IPS-18c (cell line): Measurements from ENCODE around the gene KLHL29.

Experiments
- H3K4me3 ChIP-seq: 2 replicates; pipeline ENCODE4 v1.7.0; 2013; ENCODE audit warnings: low read depth, mild to moderate bottlenecking, low read length, moderate library complexity; ENCODE audit not compliant: insufficient read depth
- H3K9me3 ChIP-seq: one replicate; pipeline ENCODE4 v1.6.1; 2013; ENCODE audit warnings: mild to moderate bottlenecking, low read length, moderate library complexity; ENCODE audit not compliant: control insufficient read depth, insufficient read depth

The KLHL29 gene

DNA sequence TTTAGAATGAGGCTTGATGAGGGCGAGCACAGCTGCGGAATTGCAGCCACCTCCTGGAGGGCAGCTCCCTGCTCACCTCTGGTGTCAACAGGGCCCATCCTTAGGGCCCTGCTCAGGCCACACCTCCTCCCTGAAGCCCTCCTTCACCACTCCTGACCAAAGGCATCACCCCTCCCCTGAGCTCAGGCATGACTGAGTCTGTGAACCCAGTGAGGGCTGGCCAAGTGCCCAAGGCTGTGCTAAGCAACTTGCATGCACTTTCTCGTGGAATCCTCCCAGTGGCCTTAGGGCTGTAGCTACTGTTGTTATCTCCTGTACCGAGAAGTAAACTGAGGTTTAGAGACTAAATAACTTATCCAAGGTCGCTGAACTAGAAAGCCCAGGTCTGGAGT, 101.7 kb downstream of the KLHL29 start:
- no peak overlapping the region for H3K4me3 ChIP-seq
- H3K9me3 ChIP-seq = no peaks in the 10 kb centered on the region

DNA sequence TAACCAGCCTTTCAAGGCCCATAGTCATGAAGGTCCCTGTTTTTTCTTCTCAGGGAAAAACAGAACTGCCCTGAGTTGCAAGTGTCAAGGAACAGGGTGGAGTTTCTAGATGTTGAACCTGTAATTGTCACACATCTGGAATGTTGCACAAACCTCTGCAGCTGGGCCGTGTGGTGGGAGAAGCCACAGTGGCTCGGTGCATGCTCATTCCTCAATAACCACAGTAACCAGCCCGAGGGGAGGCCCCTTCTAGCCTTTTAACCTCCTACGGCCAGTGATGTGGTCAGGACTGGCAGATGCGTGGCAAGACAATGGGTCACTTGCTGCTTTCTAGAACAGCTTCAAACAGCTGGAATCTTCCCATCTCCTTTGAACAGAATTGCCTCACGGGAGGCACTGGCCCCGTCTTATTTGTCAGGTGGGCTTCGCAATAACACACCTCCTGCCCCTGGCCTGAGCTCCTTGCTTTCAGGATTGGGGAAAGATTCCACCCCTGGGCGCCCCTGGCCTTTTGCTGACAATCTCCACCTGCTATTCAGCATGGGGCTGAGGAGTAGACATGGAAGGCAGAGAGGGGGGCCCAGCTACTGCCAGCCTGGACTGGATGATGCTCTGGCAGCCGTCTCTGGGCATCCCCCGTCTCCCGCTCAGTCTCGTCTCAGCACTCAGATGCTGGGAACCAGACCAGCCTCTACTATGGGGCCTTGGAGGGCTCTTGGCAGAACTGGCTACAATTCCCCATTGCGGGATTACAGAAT, 102.9 kb downstream of the KLHL29 start:
- Histone ChIP-seq H3K9me3 (no peaks in the 10 kb centered on the region), H3K4me3 (no peak overlapping the region)

DNA sequence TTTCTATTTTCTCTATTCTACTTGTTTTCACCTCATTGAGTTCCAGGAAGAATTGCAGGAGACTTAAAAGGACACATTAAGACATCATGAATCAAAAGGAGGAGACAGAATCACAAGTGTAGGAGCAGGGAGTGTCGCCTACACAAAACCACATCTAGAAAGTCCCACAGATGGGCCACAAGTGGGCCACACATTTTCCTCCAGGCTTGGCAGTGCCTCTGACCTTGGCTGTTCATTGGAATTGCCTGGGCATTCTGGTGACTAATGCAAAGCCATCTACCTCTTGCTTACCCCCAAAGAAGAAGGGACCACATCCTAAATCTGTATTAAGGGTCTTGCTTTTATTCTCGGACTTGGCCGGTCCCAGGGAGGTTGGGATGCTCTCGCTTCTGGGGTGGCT, 103.6 kb downstream of the KLHL29 start:
- Histone ChIP-seq H3K4me3 (no peak overlapping the region), H3K9me3 (no peaks in the 10 kb centered on the region)

DNA sequence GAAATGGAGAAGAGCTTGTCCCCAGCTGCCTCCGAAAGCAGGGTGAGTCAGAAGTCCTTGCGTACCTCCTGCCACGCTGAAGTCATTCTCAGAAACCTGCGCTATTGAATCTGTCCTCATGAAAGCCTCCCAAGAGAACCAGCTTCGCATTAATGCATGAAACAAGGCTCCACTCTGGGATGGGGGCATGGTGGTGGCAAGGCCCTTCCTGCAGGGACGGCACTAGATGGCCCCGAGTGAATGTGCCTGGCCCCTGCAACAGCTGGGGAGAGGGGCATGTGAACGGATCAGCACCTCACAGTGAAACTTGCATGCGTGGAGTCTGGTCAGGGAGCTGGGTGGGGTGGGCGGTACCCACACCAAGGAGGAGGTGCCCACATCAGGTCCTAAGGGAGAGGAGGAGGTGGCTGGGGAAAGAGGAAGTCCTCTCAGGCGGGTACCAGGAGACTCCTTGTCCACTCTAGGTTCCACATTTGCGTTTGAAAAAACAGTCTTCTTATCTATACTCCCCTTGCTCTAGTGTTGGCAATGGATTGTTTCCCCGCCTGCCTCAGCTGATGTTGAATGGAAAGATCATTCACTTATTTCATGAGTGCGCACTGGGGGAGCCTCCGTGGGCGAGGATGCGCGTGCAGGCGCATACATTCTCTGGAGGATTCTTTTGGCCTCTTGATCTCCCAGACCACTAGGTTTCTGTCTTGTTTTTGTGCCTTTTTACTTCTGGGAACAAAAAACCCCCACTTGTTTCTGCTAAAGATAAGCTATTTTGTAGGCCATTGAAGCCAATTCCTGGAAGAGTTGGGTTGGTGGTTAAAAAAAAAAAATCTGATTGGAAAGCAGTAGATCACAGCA, 104.7 kb downstream of the KLHL29 start:
- Histone ChIP-seq H3K4me3 (no peak overlapping the region), H3K9me3 (no peaks in the 10 kb centered on the region)

DNA sequence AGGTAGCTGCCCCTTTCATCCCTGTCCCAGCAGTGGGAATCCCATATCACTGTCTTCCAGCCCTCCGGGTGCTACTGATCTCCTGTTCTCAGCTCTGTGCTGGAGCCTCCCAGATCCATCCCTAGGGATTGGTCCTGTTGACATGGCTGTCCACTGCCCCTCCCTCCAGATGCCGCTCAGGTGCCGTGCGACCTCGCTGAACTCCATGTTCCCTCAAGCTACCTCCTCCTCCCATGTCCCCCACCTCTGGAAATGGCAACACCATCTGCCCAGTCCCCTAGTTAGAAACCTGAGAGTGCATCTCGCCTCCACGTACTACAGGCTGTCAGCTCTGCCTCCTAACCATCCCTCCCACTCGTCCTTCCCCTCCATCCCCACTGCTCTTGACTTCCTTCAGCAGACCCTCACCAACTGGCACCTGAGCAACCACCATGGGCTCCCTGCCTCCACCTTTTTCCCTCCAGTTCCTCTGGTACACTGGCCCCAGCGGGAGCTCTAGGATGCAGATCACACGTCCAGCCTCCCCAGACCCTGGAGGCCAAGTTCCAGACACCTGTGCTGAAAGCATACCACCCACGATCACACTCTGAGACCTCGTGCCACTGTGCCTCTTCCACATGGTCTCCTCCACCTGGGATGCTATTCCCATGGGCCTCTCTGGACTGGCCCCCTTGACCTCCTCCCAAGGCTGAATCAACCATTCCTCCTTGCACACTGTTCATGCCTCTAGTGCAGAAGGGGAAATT, 106.8 kb downstream of the KLHL29 start:
- Histone ChIP-seq H3K9me3 (no peaks in the 10 kb centered on the region), H3K4me3 (no peak overlapping the region)

DNA sequence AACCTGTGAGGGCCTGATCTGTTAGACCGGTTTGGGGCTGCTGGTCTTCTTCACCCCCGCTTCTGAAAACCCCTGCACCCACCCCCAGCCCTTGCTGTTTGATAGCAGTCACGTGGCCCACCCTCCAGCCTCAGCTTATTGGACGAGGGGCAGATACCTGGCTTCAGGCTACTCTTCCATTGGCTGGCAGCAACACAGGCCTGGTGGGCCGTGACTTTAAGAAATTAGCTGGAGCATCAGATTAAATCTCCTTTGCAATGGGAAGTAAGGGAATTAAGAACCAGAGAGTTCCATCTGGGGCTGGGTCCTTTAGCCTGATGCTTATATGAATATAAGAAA, 107.3 kb downstream of the KLHL29 start:
- no peak overlapping the region for H3K4me3 ChIP-seq

DNA sequence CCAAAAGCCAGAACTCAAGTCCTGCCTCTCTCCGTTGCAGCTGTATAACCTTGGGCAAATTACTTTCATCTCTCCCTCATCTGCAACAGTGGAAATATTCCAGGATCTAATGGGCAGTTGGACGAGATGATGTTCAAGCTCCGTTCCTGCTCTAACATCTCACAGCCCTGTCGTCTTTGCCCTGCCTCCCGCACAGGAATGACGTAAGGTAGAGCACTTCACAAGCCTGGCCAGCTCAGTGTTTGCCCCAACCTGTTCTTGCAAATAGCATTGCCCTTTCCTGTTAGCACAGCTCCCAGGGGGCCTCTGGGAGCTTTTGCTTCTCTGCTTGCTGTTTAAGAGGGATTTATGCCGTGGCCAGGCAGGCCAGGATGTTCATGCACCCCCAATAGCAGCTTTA, 107.9 kb downstream of the KLHL29 start:
- no peak overlapping the region for H3K4me3 ChIP-seq
- H3K9me3 ChIP-seq = no peaks in the 10 kb centered on the region

More for the DNA sequence above, 107.3 kb downstream of the KLHL29 start:
- H3K9me3 ChIP-seq = no peaks in the 10 kb centered on the region

DNA sequence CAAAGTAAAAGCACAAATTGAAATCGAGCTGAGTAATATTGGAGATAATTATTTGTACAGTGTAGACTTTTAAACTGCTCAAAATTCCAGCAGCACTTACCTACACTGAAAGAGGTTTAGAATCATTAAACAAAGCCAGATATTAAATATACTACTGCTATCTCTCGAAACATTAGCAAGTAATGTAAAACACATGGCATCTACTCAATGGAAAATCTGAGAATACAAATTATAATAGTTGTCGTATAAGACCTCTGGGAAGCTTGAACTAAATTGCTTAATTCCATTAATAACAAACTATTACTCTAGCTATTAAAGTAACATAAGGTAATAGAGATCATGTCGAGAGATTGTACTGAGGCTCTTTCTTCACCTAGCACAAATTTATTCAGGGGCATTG, 108.9 kb downstream of the KLHL29 start:
- Histone ChIP-seq H3K9me3 (no peaks in the 10 kb centered on the region), H3K4me3 (no peak overlapping the region)

DNA sequence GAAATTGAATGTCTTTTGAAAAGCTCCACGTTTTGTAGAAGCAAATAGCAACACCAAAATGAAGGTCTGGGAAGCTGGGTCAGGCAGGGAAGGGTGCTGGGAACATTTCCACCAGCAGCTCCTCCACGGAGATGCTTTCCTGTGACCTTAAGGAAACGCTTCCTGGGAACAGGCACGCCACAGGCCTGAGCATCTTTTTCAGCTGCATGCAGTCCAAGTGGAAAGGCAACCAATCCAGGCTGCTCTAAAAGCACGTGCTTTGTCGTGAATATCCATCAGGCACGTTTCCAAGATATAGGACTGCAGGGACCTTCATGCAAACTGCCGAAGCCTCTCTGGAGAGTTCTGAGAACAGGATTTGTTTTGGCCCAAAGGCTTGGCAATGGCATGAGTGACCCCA, 109.3 kb downstream of the KLHL29 start:
- Histone ChIP-seq H3K4me3 (no peak overlapping the region), H3K9me3 (no peaks in the 10 kb centered on the region)

DNA sequence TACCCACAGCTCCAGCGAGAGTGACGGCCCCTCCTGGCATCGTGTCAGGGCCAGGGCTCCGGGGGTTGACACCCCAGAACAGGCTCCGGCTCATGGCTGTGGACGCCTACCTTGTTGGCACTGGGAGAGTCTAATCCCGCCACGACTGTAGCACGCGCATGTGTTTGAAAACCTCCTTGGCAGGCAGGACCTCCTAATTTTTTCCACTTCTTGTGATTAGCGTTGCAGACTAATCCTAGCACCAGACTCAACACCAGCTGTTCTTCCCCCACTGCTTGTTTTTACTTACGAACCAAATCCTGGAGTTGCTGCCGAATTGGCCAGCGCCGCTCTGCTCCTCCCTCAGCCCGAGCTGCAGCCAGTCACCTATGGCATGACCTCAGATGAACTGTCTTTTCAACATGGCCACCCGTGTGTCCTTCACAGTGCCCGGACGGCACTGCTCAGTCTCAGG, 110.7 kb downstream of the KLHL29 start:
- Histone ChIP-seq H3K9me3 (no peaks in the 10 kb centered on the region), H3K4me3 (no peak overlapping the region)

DNA sequence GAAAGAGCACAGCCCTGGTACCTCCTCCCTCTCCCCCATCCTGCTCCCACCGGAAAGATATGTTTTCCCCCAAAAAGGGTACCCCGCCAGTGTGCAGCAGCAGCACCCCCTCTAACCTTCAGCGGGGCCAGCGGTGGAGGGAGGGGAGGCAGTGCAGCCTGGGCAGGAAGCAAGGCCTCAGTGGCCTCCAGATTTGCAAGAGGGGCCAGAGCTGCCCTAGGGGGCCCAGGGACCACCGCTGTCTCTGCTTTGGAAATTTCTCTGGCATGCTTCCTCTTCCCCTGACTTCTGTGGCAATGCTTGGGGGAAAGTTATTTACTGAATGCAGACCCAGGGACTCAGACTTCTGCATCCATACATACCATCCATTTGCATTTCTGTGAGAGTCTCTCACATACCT, 111.5 kb downstream of the KLHL29 start:
- no peak overlapping the region for H3K4me3 ChIP-seq
- H3K9me3 ChIP-seq = no peaks in the 10 kb centered on the region

DNA sequence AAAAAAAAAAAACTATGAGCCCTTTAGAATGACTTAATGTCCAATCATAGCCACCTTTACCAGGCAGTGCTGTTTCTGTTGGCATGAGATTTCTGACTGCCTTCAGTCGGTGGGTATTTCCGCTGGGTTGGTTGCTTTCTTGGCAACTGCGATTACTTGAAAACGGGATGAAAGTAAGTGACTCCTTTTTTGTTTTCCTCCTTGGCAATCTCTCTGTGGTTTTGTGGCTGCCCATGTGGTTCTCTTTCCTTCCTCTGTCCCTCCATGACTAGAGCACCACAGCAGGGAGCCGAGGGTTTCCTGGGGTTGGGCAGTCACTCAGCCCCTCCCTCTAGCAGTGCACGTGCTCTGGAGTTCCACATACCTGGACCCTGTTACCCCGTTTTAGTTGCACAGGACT, 112.1 kb downstream of the KLHL29 start:
- Histone ChIP-seq H3K4me3 (no peak overlapping the region), H3K9me3 (no peaks in the 10 kb centered on the region)

DNA sequence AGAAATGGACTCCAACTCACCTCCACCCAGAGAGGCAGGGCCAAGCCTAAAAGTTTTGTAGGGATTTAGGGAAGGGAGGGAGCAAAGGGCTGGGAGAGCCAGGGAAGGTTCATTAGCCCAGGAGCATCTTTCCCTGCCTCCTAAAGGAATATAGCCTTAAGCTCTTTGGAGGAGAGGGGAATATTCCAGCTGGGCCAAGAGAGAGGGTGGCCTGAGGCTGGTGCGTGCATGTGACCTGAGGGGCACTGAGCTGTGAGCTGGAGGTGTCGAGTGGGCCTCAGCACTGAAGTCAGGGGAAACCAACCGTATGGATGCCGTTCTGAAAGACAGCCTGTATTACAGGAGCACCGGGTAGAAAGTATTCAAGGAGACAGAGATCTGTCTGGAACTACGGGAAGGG, 112.6 kb downstream of the KLHL29 start:
- H3K9me3 ChIP-seq = no peaks in the 10 kb centered on the region
- H3K4me3 ChIP-seq = no peak overlapping the region

DNA sequence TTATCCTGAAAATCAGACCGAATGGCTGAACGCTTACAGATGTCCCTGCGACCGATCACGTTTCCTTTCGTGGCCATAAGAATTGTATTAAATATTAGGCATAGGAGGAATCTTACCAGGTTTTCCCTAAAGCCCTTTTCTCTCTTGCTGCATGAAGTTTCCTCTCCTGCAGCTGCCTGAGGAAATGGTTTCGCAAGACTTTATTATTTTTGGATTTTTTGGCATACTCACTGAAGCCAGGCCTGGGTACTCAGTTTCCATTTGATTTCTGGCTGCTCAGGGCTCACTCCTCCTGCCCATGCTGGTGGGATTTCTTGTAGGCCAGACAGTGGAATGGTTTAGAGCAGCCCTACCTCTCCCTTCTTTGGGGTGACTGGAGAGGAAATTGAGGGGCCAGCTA, 114.0 kb downstream of the KLHL29 start:
- Histone ChIP-seq H3K9me3 (no peaks in the 10 kb centered on the region), H3K4me3 (no peak overlapping the region)

DNA sequence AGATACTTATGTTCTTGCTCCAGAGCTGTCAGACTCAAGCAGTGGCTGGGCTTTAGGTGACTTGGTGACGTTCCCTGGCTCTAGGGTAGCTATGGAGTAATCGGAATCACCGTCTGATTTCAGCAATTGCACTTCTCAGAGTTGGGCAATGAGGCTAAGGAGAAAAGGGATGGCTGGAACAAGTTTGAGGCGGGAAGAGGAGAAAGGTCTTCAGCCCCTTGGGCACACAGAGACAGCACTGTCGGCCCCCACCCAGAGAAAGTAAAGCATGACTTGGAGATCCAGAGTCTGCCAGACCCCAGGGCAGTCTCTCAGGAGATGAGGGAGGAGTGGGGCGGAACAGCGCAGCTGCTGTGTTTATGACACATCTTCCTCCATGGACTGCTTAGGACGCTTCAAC, 114.5 kb downstream of the KLHL29 start:
- no peak overlapping the region for H3K4me3 ChIP-seq
- H3K9me3 ChIP-seq = no peaks in the 10 kb centered on the region

DNA sequence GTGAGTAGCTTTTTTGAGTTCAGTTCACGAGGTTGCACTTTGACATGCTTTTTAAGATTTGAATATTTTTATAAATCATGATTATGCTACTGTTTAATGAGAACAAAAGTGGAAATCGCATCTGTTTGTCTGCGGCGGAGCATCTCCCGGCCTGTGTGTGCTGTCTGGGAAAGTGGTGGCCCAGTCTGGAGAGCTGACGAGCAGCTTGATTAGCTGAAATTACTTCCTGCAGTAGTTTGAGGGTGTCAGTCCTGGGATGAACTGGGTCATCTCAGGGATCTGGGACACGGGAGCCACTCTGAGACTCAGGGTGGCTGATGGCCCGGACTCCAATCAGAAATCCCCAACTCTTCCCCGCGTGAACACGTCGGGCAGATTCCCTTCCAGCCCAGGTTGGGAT, 115.9 kb downstream of the KLHL29 start:
- H3K4me3 ChIP-seq = no peak overlapping the region
- no peaks in the 10 kb centered on the region for H3K9me3 ChIP-seq

DNA sequence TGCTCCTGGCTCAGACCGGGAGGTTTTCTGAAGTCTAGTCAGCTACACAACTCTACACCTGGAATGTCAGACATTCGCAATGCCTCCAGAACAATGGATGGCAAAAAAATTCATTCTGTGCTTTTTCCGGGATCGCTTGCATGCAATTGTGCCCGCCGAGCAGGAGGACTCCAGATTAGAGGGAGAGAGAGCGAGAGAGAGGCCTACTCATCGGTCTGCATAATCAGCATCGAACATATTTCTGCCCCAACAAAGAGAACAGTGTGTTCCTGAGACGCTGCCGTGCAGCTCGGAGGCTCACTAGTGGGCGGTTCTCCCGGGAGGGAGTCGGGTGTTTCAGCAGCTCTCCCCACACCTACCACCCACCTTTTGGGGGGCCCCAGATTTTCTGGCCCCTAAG, 117.1 kb downstream of the KLHL29 start:
- Histone ChIP-seq H3K4me3 (no peak overlapping the region), H3K9me3 (no peaks in the 10 kb centered on the region)

DNA sequence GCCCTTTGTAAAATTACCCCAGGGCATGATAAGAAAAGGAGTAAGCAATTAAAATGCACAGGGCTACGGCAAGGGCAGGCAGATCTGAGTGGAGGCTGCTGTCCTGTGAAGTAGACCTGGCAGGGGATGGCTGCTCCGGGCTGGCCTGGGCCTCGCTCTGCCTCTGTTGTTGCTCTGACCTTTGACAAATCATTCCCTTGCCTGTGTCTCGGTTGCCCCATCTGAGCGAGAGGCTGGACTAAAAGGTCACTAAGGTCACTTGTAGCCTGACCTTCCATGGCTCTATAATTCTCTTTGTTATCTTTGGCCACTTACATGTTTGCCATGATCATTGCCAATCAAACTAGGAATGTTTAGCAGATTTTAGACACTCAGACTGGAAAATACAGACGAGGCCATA, 118.1 kb downstream of the KLHL29 start:
- Histone ChIP-seq H3K9me3 (no peaks in the 10 kb centered on the region), H3K4me3 (no peak overlapping the region)
